HFFc6 (cell line): Measurements from ENCODE around the gene PCF11. TPM values are rescaled to one million over a fixed set of nuclear protein-coding genes. Genes with fewer than 3 reads are reported as not detected.
"Not testable (repeated sequence)": the region's sequence is repeated elsewhere in the genome, so short reads cannot be mapped to it uniquely, and the experiment has no call there.

Source experiments
- DNase-seq: peaks from one replicate; pipeline ENCODE4 v3.0.0-alpha.2; 2018
- H3K27ac Mint-ChIP-seq: 2 replicates; pipeline ENCODE4 v1.8.0; 2020; ENCODE audit warnings: mild to moderate bottlenecking, mixed read lengths
- H3K27me3 Mint-ChIP-seq: 2 replicates; pipeline ENCODE4 v1.8.0; 2021; ENCODE audit warnings: mild to moderate bottlenecking, moderate library complexity, mixed read lengths; ENCODE audit not compliant: insufficient read depth
- H3K36me3 Mint-ChIP-seq: 2 replicates; pipeline ENCODE4 v1.8.0; 2021; ENCODE audit warnings: low read depth, mixed read lengths
- H3K4me1 Mint-ChIP-seq: 2 replicates; pipeline ENCODE4 v1.8.0; 2020; ENCODE audit warnings: low read depth, mixed read lengths
- H3K4me3 Mint-ChIP-seq: 2 replicates; pipeline ENCODE4 v1.8.0; 2020; ENCODE audit warnings: mild to moderate bottlenecking, moderate library complexity, mixed read lengths
- H3K9me3 Mint-ChIP-seq: 2 replicates; pipeline ENCODE4 v1.8.0; 2020; ENCODE audit warnings: mild to moderate bottlenecking, mixed read lengths
- CTCF ChIP-seq: fragments of 200-600 bp; sonication (generic); IDR thresholded peaks from 2 replicates; pipeline ENCODE4 v1.5.0; 2021; ENCODE audit warnings: antibody characterized with exemption, mild to moderate bottlenecking
- total RNA-seq, 6 experiments: library from RNA; stranded (reverse); fragmentation: NEBNext Ultra II Directional; extraction: Animal tissue kit (Norgen Biotek cat#: 25700); gene quantifications; 2 replicates in 1 of 6; 3 replicates in 5 of 6; pipeline ENCODE4 v1.2.3, GENCODE V29; 2021

The PCF11 gene
- total RNA-seq, 6 experiments from 2014 or later: 22.4 to 26.6 (median 24.7) TPM

- no peak for DNase-seq
- Mint-ChIP-seq H3K27ac (no peak overlapping the region), H3K4me1 (no peaks in the 10 kb centered on the region), H3K9me3 (no peaks in the 10 kb centered on the region), H3K27me3 (no peaks in the 10 kb centered on the region; the same call in 1 of the 2 replicates), H3K4me3 (no peak overlapping the region), H3K36me3 (peaks cover 42% of the 10 kb centered on the region)
- TF ChIP-seq CTCF: no peak
Observed at GRCh38 chr11:83205608-83206185, 48.8 kb downstream of the PCF11 start.

- TF ChIP-seq CTCF: no peak
- Mint-ChIP-seq H3K4me1 (no peaks in the 10 kb centered on the region), H3K27me3 (no peaks in the 10 kb centered on the region; the same call in 1 of the 2 replicates), H3K4me3 (no peak overlapping the region), H3K27ac (no peak overlapping the region), H3K36me3 (peaks cover 37% of the 10 kb centered on the region), H3K9me3 (no peaks in the 10 kb centered on the region)
- DNase-seq: no peak
Observed at GRCh38 chr11:83206221-83206620, 49.3 kb downstream of the PCF11 start.

GRCh38 chr11:83206771-83207382, 49.9 kb downstream of the PCF11 start:
- not testable (repeated sequence) for H3K9me3 Mint-ChIP-seq, H3K4me1 Mint-ChIP-seq, DNase-seq, H3K4me3 Mint-ChIP-seq, H3K27me3 Mint-ChIP-seq
- 0 out of 2 replicates have a peak overlapping the region, but pooled peaks have one; percentile 0 for H3K27ac Mint-ChIP-seq
- H3K36me3 Mint-ChIP-seq: peaks cover 31% of the 10 kb centered on the region

- peak; percentile 47; the same call in 1 of the 2 replicates for TF ChIP-seq CTCF
- Mint-ChIP-seq H3K4me3 (no peak overlapping the region), H3K9me3 (no peaks in the 10 kb centered on the region)
Observed at GRCh38 chr11:83219095-83219494, 62.2 kb downstream of the PCF11 start.

GRCh38 chr11:83220260-83220659, 63.3 kb downstream of the PCF11 start:
- no peak for TF ChIP-seq CTCF
- peaks cover 8% of the 10 kb centered on the region; the same call in 1 of the 2 replicates for H3K4me1 Mint-ChIP-seq
- no peak overlapping the region for H3K4me3 Mint-ChIP-seq
- no peaks in the 10 kb centered on the region for H3K36me3 Mint-ChIP-seq
- DNase-seq: no peak
- no peak overlapping the region for H3K27ac Mint-ChIP-seq
- peaks cover 2% of the 10 kb centered on the region; the same call in 1 of the 2 replicates for H3K27me3 Mint-ChIP-seq
- no peaks in the 10 kb centered on the region for H3K9me3 Mint-ChIP-seq

More at GRCh38 chr11:83219095-83219494, 62.2 kb downstream of the PCF11 start:
- no peak overlapping the region for H3K27ac Mint-ChIP-seq
- H3K27me3 Mint-ChIP-seq: peaks cover 2% of the 10 kb centered on the region; the same call in 1 of the 2 replicates
- no peak for DNase-seq
- no peaks in the 10 kb centered on the region for H3K36me3 Mint-ChIP-seq
- H3K4me1 Mint-ChIP-seq: peaks cover 8% of the 10 kb centered on the region; the same call in 1 of the 2 replicates

GRCh38 chr11:83221694-83222093, 64.8 kb downstream of the PCF11 start:
- H3K27ac Mint-ChIP-seq: no peak overlapping the region
- DNase-seq: no peak
- H3K4me3 Mint-ChIP-seq: no peak overlapping the region
- H3K36me3 Mint-ChIP-seq: no peaks in the 10 kb centered on the region
- H3K27me3 Mint-ChIP-seq: peaks cover 2% of the 10 kb centered on the region; the same call in 1 of the 2 replicates
- no peak for TF ChIP-seq CTCF
- H3K9me3 Mint-ChIP-seq: no peaks in the 10 kb centered on the region
- peaks cover 8% of the 10 kb centered on the region; the same call in 1 of the 2 replicates for H3K4me1 Mint-ChIP-seq
